Heart right ventricle (tissue), 16 donors: ENCODE data around the gene DARS2. TPM values are rescaled to one million over a fixed set of nuclear protein-coding genes. Genes with fewer than 3 reads are reported as not detected.

Experiments
- ATAC-seq, 8 donors: fragments of 200-7000 bp; cut with Tn5 transposase; one replicate each; pipeline ENCODE4 v1.9.1; 2020; ENCODE audit warnings: mild to moderate bottlenecking in 8 of 8, moderate library complexity in 8 of 8, moderate number of reproducible peaks in 1 of 8
- DNase-seq, 2 donors: peaks; one replicate each; pipeline ENCODE4 v3.0.0-alpha.2; 2020
- H3K27ac ChIP-seq, 10 donors: fragments of 200-600 bp; sonication (generic) in 2 of 10; one replicate each; pipeline versions ENCODE4 v1.5.0 to v1.8.0; 2020 to 2022; ENCODE audit warnings: mild to moderate bottlenecking in 3 of 10
- H3K27me3 ChIP-seq, 7 donors: fragments of 200-600 bp; one replicate each; pipeline ENCODE4 v1.8.0; 2021 to 2022; ENCODE audit warnings: mild to moderate bottlenecking in 2 of 7
- H3K36me3 ChIP-seq, 9 donors: fragments of 200-600 bp; sonication (generic) in 1 of 9; one replicate each; pipeline versions ENCODE4 v1.5.0 to v1.8.0; 2020 to 2022; ENCODE audit warnings: mild to moderate bottlenecking in 2 of 9
- H3K4me1 ChIP-seq, 9 donors: fragments of 200-600 bp; sonication (generic) in 1 of 9; one replicate each; pipeline versions ENCODE4 v1.5.0 to v1.8.0; 2020 to 2022; ENCODE audit warnings: mild to moderate bottlenecking in 4 of 9
- H3K4me3 ChIP-seq, 10 donors: fragments of 200-600 bp; sonication (generic) in 2 of 10; one replicate each; pipeline versions ENCODE4 v1.5.0 to v1.8.0; 2020 to 2022; ENCODE audit warnings: mild to moderate bottlenecking in 7 of 10, moderate library complexity in 2 of 10
- H3K9me3 ChIP-seq, 11 donors: fragments of 200-600 bp in 10 of 11; sonication (generic) in 2 of 11; one replicate each; pipeline versions ENCODE4 v1.5.0 to v1.8.0; 2013 to 2022; ENCODE audit warnings: mild to moderate bottlenecking in 2 of 11, control low read depth in 1 of 11, moderate library complexity in 1 of 11
- whole genome bisulfite sequencing, 2 donors: extraction: QIAGEN DNeasy Blood & Tissue Kit; methylation state at CpG; one replicate each; pipeline ENCODE4 v1.1.7; 2013; ENCODE audit warnings: inconsistent platforms in 1 of 2; 5-methylcytosine and 5-hydroxymethylcytosine counted together
- intact Hi-C, 10 donors: fragments of 100-400 bp; cut with DNase I; formaldehyde crosslinking; loops; one replicate each; pipeline versions ENCODE4 v1.11.1 to v1.14.2; 2022
- polyA plus RNA-seq, 2 donors: library from polyadenylated mRNA; stranded (reverse); fragments of 200-250 nt; gene quantifications; one replicate each; pipeline ENCODE4 v1.2.3, GENCODE V29; 2013
- total RNA-seq, 10 donors: library from RNA; stranded (reverse); fragmentation: NEBNext Ultra II Directional in 3 of 10; extraction: Animal tissue kit (Norgen Biotek cat#: 25700) in 3 of 10; gene quantifications; one replicate each; pipeline versions ENCODE4 v1.2.1 to v1.2.4, GENCODE V29; 2021 to 2023
- TF ChIP-seq, protein P1 (sequence below), 9 donors: fragments of 200-600 bp; sonication (generic) in 2 of 9; IDR thresholded peaks; one replicate each; pipeline versions ENCODE4 v1.5.0 to v1.8.0; 2021 to 2022; ENCODE audit warnings: antibody characterized with exemption in 9 of 9, mild to moderate bottlenecking in 5 of 9, moderate library complexity in 1 of 9
- donor health status: Arrhythmogenic right ventricular cardiomyopathy.
- donor health status: ischemic (EF 13 %, LVEDD 7.1; RV severe dilation, severe dysfunction).
- donor health status: healthy with polysubstance abuse.
- donor health status: DM: no; HTN: yes; CAD: no.
- donor health status: DM: no; HTN: no; CAD: no.
- donor health status: ischemic (EF 25% LVEDD 6.9; RV normal size, moderate dysfunction).
- donor health status: ischemic (EF 25% LVEDD 5.7; RV mildly dilated, moderate dysfunction).
- donor health status: healthy.
- donor health status: DM: yes; HTN: yes; CAD: no.
- donor health status: Ischemic cardiomyopathy.
- donor health status: ischemic (EF 35%, LVEDD 5.7; RV mildly dilated, moderate dysfunction).
- donor health status: nonischemic (EF 11% LVEDD 7.7; RV severe dilation, severe dysfunction).
- donor health status: DM: yes; HTN: yes; CAD: no.
- donor health status: PGD.
- donor health status: ischemic (EF 29% LVEDD 5.4; RV normal size, mild dysfunction).
- donor health status: nonischemic (EF 23%, LVEDD 6.1; RV moderate dilation, normal function).

Gene DARS2
- total and polyA plus RNA-seq, 12 donors: 5.0 to 22.8 (median 15.8) TPM

DNA sequence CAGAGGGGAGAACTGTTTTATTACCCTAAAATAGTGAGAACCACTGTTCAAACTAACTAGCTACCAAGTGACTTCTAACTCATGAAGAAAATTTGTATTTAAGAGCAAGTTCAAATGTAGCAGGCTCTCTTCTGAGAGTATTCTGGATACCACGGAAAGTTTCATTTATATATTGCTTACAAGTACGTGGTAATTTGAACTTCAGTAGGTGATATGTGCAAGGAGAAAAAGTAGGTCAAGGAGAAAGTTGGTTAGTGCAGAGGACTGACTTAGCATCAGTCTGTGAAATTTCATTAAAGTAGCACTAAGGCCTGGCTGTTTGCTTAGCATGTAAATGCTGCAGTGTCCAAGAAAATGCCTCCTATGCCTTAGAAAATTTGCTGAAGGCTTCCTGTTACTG lies 76.0 kb downstream of the DARS2 start:
- TF ChIP-seq, protein P1, sequence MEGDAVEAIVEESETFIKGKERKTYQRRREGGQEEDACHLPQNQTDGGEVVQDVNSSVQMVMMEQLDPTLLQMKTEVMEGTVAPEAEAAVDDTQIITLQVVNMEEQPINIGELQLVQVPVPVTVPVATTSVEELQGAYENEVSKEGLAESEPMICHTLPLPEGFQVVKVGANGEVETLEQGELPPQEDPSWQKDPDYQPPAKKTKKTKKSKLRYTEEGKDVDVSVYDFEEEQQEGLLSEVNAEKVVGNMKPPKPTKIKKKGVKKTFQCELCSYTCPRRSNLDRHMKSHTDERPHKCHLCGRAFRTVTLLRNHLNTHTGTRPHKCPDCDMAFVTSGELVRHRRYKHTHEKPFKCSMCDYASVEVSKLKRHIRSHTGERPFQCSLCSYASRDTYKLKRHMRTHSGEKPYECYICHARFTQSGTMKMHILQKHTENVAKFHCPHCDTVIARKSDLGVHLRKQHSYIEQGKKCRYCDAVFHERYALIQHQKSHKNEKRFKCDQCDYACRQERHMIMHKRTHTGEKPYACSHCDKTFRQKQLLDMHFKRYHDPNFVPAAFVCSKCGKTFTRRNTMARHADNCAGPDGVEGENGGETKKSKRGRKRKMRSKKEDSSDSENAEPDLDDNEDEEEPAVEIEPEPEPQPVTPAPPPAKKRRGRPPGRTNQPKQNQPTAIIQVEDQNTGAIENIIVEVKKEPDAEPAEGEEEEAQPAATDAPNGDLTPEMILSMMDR (IDR thresholded peaks at IDR 0.05): no peak
- H3K27me3 ChIP-seq: no peaks in the 10 kb centered on the region
- no peaks in the 10 kb centered on the region for H3K9me3 ChIP-seq
- H3K27ac ChIP-seq: no peak overlapping the region
- no peak overlapping the region for H3K4me3 ChIP-seq
- ATAC-seq (no peak), DNase-seq (no peak)
- 44 to 68% methylated on average over 2 of the region's 2 CpGs for WGBS, 2 donors
- peaks cover 0 to 20% (median 0%) of the 10 kb centered on the region in 9 donors for H3K36me3 ChIP-seq
- intact Hi-C loops: no loop called here
- H3K4me1 ChIP-seq: peaks cover 0 to 15% (median 0%) of the 10 kb centered on the region in 9 donors

DNA sequence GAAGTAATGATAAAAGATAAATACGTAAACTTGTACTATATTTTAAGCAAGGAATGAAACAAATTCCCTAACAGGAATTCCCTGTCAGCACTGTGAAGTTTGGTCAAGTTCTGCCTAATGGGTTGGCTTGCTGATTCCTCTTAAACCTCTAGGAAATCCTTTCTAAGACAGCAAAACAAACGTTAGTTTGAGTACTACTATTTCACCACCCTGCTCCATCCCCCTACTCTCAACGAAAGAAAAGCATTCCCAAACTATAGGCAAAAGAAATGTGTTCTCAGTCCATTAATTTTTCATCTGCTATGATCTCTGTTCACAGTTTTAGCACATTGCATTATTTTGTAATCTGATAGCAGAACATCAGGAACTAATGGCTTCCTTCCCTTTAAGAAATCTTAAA lies 76.5 kb downstream of the DARS2 start:
- DNase-seq (no peak), ATAC-seq (no peak)
- intact Hi-C loops: no loop called here
- H3K4me1 ChIP-seq: peaks cover 0 to 15% (median 0%) of the 10 kb centered on the region in 9 donors
- whole genome bisulfite sequencing, 2 donors: 58 to 59% methylated on average over 3 of the region's 3 CpGs
- TF ChIP-seq, protein P1 (IDR thresholded peaks at IDR 0.05): no peak
- H3K36me3 ChIP-seq: peaks cover 0 to 19% (median 0%) of the 10 kb centered on the region in 9 donors
- H3K4me3 ChIP-seq: no peak overlapping the region
- no peaks in the 10 kb centered on the region for H3K27me3 ChIP-seq
- H3K9me3 ChIP-seq: no peaks in the 10 kb centered on the region
- H3K27ac ChIP-seq: no peak overlapping the region

DNA sequence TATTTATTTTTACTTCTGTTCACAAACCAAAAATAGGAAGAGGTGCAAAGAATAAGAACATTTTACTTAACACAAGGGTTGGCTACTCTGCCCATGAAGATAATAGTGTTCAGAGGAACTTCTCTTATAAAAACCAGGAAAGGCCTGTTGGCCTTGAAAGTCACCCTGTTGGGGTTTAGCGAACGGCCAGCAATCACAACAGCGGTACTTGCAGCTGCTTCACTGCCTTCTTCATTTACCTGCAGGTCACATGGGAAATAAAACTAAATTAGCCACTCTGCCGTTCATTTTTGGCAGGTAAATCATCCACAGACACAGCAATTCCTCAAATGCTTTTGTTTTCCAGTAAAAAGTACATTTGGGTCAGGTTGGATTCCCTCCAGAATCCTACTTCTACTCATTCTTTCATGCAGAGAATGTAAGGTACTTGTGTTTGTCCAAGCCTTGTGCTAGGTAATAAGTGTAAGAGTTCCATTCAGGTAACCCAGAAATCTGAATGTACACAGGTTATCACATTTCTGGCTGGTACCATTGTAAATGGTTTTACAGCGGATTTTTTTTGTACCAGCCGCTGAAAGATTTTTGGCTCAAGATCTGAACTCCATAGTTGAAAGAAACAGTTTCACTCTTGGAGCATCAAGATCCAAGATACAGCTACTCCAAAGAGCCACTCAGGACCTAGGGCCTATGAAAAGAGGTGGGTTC lies 79.5 kb downstream of the DARS2 start:
- no peak overlapping the region for H3K4me3 ChIP-seq
- no peaks in the 10 kb centered on the region for H3K27me3 ChIP-seq
- peaks cover 0 to 13% (median 0%) of the 10 kb centered on the region in 9 donors for H3K36me3 ChIP-seq
- TF ChIP-seq, protein P1 (IDR thresholded peaks at IDR 0.05): no peak
- WGBS, 2 donors: 88 to 89% methylated on average over 6 of the region's 6 CpGs
- intact Hi-C loops: no loop called here
- peaks cover 0 to 3% (median 0%) of the 10 kb centered on the region in 9 donors for H3K4me1 ChIP-seq
- H3K9me3 ChIP-seq: no peaks in the 10 kb centered on the region
- DNase-seq (no peak), ATAC-seq (no peak)
- H3K27ac ChIP-seq: no peak overlapping the region

Other genes starting within 250 kb of the DARS2 start
- 1 to 10 TPM in 1 of 10 donors, under 1 TPM in 2, not detected in 7; 0.07 to 2.0 (median 0.43) TPM for gene SLC9C2, start 221.6 kb upstream of the DARS2 start, total RNA-seq
- under 1 TPM; 0.04 to 0.44 TPM for gene SLC9C2, start 221.6 kb upstream of the DARS2 start, polyA plus RNA-seq
- not detected for gene TEX50, start 189.3 kb upstream of the DARS2 start, total RNA-seq
- gene TEX50, start 189.3 kb upstream of the DARS2 start, polyA plus RNA-seq: not detected
- gene ANKRD45, start 154.8 kb upstream of the DARS2 start, total RNA-seq: under 1 TPM in 6 of 10 donors, not detected in 4; 0.19 to 0.57 (median 0.29) TPM
- under 1 TPM in 1 of 2 donors, not detected in 1; 0.10 TPM for gene ANKRD45, start 154.8 kb upstream of the DARS2 start, polyA plus RNA-seq
- 10 to 100 TPM; 14.5 to 19.4 (median 17.3) TPM for gene KLHL20, start 109.7 kb upstream of the DARS2 start, total RNA-seq
- gene KLHL20, start 109.7 kb upstream of the DARS2 start, polyA plus RNA-seq: 1 to 10 TPM; 5.0 to 6.7 TPM
- 1 to 10 TPM; 2.4 to 7.0 (median 3.5) TPM for gene CENPL, start 210 bp downstream of the DARS2 start, total RNA-seq
- 1 to 10 TPM; 1.7 to 2.0 TPM for gene CENPL, start 210 bp downstream of the DARS2 start, polyA plus RNA-seq
- 10 to 100 TPM; 33.1 to 74.1 (median 42.4) TPM for gene GAS5, start 43.3 kb downstream of the DARS2 start, total RNA-seq
- gene GAS5, start 43.3 kb downstream of the DARS2 start, polyA plus RNA-seq: 100 to 1,000 TPM; 150 to 151 TPM
- gene ZBTB37, start 43.7 kb downstream of the DARS2 start, total RNA-seq: 10 to 100 TPM in 8 of 10 donors, 1 to 10 TPM in 2; 8.5 to 15.2 (median 11.3) TPM
- 1 to 10 TPM in 1 of 2 donors, under 1 TPM in 1; 0.55 to 3.4 TPM for gene ZBTB37, start 43.7 kb downstream of the DARS2 start, polyA plus RNA-seq
- under 1 TPM in 2 of 10 donors, not detected in 8; 0.34 to 0.44 TPM for gene SERPINC1, start 92.7 kb downstream of the DARS2 start, total RNA-seq
- under 1 TPM in 1 of 2 donors, not detected in 1; 0.20 TPM for gene SERPINC1, start 92.7 kb downstream of the DARS2 start, polyA plus RNA-seq
- 10 to 100 TPM; 19.9 to 26.5 (median 24.0) TPM for gene RC3H1, start 197.7 kb downstream of the DARS2 start, total RNA-seq
- gene RC3H1, start 197.7 kb downstream of the DARS2 start, polyA plus RNA-seq: 1 to 10 TPM; 1.7 to 5.1 TPM